Caki2 (cell line): ENCODE data around the gene DOLK. TPM values are rescaled to one million over a fixed set of nuclear protein-coding genes. Genes with fewer than 3 reads are reported as not detected.

ENCODE experiments used
- DNase-seq: peaks from one replicate; pipeline ENCODE4 v3.0.0-alpha.2; 2015; ENCODE audit warnings: low read depth
- in situ Hi-C: cut with HindIII; loops from 2 replicates; pipeline ENCODE4 v1.10.0; 2016; ENCODE audit warnings: low sequenced_read_pairs, low pct_unique_long_range_greater_than_20kb, mixed read lengths
- total RNA-seq: library from RNA; depleted of rRNA; stranded (reverse); fragments of >200 nt; shearing (Covaris generic); gene quantifications from 2 replicates; pipeline ENCODE4 v1.2.3, GENCODE V29; 2014; ENCODE audit warnings: low replicate concordance

The DOLK gene
- total RNA-seq, 1 experiment from 2014 or later = 28.3 TPM

DNA sequence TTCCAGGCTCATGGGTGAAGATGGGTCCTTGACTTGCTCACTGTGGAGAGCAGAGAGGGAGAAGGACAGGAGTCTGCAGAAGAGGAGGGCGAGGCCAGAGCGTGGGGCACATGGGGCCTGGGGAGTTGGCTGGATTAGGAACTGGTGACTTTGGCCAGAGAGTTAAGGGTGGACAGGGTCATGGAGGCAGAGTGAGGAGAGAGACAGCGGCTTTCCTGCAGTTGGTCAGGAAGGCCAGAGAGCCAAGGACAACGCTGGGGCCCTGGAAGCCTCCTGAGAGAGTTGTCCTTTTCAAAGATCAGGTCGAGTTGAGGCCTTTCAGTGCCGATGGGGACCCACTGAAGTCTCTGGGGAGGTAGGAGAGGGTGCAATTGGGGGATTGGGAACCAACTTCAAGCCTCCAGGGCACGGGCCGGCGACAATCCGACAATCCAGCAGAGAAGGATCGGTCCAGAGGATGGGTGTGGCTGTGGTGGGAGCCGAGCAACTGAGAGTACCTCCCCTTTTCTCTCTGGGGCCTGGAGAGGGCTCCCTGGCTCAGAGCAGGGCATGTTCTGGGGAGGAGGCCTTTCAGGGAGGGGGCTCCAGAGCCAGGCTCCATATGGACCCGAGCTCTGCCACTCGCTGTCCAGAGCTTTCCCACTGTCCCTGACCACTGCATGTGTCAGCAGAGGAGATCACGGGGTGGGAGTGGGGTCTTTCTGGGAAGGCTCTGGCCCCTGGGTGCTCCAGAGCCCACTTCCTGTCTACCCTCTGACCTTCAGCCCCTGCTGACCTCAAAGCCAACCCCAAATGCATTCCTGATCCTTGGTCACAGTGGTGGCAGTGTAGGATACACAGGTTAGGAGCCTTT is 34.1 kb downstream of the DOLK start:
- DNase-seq = no peak
- in situ Hi-C loops = no loop called here

DNA sequence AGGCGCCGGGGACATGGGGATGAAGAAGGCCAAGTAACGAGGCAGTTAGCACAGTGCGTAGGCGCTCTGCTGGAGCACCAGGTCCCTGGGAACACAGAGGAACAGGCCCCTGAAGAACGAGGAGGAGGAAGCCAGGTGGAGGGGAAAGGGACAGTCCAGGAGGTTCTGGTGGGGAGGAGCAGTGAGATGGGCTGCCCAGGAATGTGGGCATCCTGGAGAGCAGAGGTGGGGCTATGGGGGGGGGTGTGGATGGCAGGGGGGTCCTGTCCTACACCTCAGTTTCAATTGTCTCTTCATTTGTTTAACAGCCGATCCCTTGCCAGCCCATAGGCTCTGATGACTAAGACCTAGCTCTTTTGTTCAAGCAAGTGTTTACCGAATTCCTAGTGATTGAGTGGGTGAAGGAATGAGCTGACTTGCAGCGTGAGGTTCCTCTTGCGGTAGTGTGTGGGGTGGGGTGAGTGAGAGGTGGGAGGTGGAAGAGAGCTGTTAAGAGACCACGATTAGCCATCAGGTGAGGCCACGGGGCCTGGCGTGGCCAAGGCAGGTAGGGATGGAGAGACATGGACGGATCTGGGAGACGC is 35.0 kb downstream of the DOLK start:
- in situ Hi-C loops = no loop called here
- DNase-seq = no peak

DNA sequence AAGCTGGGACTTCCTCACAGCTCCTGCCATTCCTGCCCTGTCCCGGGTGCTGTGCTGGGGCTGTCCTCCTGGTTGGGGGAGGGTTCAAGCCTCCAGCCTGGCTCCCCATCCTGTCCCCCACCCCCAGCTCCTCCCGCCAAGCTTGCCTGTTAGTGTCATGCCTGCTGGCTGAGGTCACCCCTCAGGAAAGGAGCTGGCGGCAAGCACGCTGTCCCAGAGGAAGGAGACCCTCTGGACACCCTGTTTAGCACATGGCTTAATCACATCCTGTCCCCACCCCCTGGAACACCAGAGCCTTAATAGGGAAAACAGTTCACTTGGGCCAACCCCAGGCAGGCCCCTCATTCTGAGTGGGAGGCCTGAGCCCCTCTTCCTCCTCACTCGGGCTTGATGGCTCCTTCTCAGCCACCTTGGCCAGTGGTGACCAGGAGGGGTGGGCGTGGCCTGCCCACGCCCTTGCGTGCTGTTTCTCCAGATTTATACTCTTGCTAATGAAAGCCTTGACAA is 35.8 kb downstream of the DOLK start:
- in situ Hi-C loops = no loop called here
- no peak for DNase-seq

DNA sequence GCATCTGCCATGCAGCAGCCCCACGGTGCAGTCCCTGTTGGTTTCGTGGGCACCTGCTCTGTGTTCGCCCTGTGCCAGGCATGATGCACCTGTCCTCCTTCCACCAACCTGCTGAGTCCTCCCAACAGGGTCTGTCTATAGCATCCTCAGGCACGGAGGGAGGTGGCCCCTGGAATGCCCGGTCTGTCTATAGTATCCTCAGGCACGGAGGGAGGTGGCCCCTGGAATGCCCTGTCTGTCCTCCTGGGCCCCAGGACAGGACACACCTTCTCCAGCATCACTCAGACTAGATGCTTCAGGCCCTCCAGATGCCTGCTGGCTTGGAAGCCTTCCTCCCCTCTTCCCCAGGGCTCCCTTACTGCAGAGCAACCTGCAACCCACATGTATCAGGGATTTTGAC is 36.5 kb downstream of the DOLK start:
- DNase-seq = no peak
- in situ Hi-C loops = no loop called here

DNA sequence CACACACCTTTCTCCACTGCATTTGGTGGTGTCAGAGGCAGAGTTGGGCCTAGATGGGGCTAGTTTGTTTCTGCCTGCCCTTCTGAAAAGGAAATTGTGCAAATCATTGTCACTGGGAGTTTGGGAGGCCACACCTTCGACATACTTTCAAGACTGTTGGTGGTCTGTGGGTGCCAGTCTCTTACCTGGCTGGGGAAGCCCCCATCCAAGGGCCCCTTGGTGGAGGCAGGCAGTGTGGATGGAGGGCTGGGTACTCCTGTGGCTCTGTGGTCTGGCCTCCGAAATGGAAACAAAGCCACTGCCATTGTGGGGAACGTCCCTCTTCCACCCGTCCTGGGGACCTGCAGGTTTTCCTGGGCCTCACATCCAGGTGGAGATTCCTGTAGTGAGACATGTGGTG is 37.5 kb downstream of the DOLK start:
- in situ Hi-C loops = no loop called here
- no peak for DNase-seq

DNA sequence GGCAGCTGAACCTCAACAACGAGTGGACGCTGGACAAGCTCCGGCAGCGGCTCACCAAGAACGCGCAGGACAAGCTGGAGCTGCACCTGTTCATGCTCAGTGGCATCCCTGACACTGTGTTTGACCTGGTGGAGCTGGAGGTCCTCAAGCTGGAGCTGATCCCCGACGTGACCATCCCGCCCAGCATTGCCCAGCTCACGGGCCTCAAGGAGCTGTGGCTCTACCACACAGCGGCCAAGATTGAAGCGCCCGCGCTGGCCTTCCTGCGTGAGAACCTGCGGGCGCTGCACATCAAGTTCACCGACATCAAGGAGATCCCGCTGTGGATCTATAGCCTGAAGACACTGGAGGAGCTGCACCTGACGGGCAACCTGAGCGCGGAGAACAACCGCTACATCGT is 39.0 kb downstream of the DOLK start:
- in situ Hi-C loops = no loop called here
- DNase-seq = no peak

DNA sequence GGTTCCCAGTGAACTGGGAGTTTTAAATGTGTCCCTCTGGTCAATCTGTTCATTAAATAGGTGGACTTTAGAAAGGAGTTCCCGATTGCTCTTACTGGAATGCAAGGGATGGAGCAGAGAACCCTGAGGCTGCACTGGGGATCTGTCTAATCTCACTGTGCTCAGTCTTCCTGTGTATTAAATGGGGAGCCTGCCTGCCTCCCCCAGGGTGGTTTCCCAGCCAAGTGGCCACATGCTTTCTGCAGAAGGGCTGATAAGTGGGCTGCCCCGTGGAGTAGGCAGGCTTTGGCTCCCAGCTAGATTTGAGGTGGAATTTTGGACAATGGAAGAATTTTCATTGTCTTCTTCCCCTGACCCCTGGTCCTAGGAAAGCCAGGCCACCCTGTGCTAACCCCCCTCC is 40.7 kb downstream of the DOLK start:
- DNase-seq = no peak
- in situ Hi-C loops = no loop called here

DNA sequence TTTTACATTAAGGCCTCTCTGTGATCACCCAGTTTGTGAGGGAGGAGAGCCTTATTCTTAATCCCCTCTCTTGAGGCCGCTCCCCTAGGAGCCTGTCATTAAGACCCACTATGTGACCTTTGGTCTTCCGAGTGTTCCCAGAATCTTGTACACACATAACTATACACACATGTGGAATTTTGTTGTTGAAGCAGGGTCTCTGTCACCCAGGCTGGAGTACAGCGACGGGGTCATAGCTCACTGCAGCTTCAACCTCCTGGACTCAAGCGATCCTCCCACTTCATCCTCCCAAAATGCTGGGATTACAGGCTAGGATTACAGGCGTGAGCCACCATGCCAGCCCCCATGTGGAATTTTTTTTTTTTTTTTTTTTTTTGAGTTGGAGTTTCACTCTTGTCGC is 41.4 kb downstream of the DOLK start:
- in situ Hi-C loops = no loop called here
- DNase-seq = no peak

DNA sequence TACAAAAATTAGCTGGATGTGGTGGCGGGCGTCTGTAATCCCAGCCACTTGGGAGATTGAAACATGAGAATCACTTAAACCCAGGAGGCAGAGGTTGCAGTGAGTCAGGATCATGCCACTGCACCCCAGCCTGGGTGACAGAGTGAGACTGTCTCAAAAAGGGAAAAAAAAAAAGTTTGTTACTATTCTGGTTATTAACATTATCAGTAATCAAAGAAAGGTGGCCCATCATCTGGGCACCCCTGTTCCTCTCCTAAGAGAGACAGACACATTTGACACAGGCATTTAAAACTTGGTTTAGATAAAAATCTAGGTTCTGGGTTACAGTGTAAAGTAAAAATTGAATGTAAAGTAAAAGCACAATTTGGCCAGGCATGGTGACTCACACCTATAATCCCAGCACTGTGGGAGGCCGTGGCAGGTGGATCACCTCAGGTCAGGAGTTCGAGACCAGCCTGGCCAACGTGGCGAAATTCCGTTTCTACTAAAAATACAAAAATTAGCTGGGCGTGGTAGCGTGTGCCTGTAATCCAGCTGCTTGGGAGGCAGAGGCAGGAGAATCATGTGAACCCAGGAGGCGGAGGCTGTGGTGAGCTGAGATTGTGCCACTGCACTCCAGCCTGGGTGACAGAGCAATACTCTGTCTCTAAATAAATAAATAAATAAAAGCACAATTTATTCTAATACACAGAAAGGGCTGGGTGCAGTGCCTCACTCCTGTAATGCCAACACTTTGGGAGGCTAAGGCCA is 43.4 kb downstream of the DOLK start:
- in situ Hi-C loops = no loop called here
- no peak for DNase-seq

DNA sequence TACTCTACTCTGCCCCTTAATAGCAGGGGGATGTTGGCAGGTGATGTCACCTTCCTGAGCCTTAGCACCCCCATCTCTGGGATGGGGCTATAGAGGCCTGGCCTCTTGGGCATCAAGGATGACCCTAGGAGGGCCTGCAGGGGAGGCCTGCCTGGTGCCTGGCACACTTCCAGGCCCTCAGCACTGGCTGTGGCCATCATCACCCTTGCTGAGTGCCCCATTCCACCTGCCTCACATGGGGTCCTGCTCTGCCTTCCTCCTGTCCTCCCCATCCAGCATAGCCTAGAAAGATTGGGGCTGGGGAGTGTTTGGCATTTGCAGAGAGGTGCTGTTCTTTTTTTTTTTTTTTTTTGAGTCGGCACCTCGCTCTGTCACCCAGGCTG is 44.3 kb downstream of the DOLK start:
- DNase-seq = no peak
- in situ Hi-C loops = no loop called here

DNA sequence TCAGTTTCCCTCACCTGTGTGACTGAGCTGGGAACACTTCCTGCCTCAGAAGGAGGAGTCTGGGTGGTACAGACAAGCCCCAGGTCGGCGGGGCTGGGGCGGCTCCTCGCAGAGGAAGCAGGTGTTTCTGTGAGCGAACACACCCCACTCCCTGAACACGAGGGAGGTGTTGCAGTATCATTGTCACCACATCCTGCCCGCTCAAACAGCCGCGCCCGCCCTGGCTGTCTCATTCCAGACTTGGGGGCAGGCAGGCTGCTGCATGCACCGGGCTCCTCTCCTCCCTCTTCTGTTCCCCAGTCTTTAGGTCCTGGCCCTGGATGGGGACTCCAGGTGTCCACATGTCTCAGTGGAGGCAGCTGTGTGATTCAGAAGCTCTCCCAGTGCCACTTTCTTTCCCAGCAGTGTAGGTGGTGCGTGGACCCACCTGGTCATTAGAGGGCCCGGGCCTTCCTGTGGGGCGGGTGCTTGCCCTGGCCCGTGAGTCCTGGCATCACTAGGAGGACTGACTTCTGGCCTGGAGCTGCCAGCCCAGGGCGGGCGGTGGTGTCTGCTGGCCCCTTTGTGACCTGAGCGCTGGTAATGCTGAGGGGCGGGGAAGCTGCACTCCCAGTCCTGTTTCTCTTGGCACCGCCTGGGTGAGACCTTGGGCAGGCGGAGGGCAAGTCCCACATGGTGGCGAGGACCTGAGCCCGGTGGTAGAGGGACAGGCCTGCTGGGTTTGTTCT is 44.9 kb downstream of the DOLK start:
- in situ Hi-C loops = no loop called here
- peak; percentile 29 for DNase-seq

DNA sequence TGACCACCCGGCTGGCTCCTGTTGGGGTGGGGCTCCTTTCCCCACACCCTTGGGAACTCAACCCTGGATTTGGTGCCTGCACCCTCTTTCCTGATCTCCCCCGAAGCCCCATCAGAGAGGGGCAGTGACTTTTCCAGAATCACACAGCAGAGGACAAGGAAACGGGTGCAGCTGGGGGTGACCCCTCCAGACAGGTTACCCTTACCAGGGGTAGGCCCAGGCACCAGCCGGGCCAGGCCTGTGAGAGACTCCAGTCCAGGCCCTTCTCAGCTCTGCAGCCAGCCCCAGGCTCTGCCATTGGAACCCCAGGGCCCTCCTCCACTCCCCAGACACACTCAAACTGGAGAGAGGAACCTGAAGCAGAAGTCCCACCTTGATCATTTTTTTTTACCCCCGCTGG is 45.6 kb downstream of the DOLK start:
- in situ Hi-C loops = no loop called here
- DNase-seq = no peak

DNA sequence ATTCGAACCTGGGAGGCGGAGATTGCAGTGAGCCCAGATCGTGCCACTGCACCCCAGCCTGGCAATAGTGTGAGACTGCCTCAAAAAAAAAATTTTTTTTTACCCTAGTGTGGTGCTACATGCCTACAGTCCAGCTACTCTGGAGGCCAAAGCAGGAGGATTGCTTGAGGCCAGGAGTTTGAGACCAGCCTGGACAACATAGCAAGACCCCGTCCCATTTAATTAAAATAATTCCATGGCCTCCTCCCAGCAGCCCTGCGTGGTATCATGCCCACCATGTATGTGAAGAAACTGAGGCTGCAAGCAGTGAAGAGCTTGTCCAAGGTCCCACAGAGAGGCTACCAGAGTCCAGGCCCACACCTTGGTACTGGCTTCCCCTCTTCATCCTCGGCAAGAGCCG is 46.0 kb downstream of the DOLK start:
- in situ Hi-C loops = no loop called here
- no peak for DNase-seq

DNA sequence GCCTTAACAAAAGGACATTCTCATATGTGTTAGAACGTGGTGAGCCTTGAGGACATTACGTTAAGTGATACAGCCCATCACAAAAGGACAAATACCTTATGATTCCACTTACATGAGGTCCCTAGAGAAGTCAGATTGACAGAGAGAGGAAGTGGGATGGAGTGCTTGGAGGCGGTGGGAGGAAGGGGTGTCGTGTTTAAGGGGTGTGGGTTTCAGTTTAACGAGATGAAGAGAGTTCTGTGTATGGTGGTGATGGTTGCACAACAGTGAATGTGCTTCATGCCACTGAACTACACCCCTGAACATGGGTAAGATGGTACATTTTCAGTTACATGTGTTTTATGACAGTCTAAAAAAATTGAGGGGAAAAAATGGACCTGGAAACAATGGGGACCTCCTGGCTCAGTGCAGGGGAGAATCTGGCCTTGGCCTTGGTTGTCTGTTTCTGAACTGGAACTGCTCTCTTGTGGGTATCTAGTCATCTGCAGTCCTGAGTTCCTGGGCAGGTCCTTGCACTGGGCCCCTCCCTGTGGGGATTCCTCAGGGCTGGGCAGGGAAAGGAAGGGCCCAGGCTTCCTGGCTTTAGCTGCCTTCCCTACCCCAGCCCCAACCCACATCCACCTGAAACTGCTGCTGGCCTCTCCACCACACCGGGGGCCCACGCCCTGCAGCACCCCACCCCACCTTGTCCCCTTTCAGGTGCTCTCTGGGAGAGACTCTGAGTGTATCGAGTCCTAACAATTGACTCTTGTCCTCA is 47.7 kb downstream of the DOLK start:
- DNase-seq = no peak
- in situ Hi-C loops = no loop called here

DNA sequence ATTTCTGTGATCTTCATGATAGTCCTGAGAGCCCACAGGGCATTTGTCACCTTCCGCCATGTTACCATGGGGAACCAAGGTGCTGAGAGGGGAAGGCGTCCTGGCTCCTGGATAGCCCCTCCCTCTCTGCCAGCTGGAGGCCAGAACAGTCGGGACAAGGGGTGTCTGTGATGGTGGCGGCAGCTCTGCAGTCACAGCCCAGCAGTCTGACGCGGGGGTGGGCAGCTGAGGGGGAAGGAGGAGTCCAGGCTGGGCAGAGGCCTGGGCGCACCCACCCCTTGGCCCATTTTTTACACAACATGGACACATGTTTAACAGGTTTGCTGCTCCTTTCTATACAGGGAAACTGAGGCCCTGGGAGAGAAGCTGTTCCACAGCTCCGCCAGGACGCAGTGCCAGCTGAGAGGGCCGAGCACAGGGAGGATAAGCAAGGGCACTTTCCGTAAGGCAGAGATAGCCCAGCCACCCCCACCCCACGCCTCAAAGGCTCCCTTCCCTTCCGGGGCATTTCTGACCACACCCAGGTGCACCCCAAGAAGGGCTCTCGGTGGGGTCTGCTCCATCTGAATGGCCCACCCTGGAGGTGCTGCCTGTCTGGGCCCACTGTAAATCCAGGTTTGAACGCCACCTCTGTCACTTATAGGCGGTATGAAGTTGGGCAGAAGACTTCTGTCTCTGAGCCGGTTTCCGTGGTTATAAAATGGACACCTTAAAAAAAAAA is 48.4 kb downstream of the DOLK start:
- in situ Hi-C loops = no loop called here
- DNase-seq = no peak

DNA sequence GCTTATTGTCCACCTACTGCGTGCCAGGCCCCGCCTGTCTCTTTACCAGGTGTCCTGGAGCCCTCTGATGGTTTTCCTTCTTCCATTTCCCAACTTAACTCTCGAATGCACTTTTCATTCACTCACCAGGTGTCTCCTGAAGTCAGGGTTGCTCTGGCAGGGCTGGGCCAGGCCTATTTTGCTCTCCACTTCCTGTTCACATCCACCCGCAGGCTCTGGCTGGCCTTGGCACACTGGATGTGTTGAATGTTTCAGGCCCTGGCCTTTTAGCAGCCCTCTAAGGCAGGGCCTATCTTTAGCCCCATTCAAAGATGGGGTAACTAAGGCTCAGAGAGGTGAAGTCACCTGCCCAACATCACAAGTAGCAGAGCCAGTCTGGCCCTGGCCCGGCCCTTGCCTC is 49.0 kb downstream of the DOLK start:
- in situ Hi-C loops = no loop called here
- no peak for DNase-seq

DNA sequence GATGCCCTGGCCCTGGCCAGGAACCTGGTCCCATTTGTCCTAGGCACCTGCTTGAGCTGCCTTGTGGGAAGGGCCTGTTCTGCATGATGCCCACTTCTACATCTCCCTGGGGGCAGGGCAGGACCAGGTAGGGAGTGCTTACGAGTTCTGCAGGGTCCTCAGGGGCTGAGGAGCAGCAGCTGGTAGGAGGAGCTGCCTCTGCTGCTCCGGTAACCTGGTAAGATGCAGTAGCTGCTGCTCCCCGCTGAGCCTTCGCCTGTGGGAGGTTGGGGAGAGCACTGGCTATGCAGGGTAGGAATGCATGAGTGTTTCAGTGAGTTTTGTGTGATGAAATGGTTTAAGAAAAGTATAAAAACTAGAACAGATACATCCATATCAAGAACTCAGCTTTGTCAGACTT is 51.8 kb downstream of the DOLK start:
- in situ Hi-C loops = no loop called here
- DNase-seq = no peak
